OCI-LY7 (cell line): ENCODE results near the gene FRAS1. TPM values are rescaled to one million over a fixed set of nuclear protein-coding genes. Genes with fewer than 3 reads are reported as not detected.

Experiments
- BruUV-seq: library from RNA; stranded (reverse); fragments of 400-500 nt; replicated peaks from 2 replicates; lab custom pipeline; 2021; lab: Mats Ljungman, UMichigan
- CTCF ChIA-PET: fragments of 300-600 bp; sonication (Branson Sonifier 250); formaldehyde crosslinking; loops from one replicate; lab custom pipeline; 2022; ENCODE audit warnings: antibody characterized with exemption; ENCODE audit not compliant: unreplicated experiment; lab: Charles Lee
- POLR2A ChIA-PET: fragments of 300-600 bp; sonication (Branson Sonifier 250); formaldehyde crosslinking; loops from one replicate; lab custom pipeline; 2022; ENCODE audit warnings: antibody characterized with exemption; lab: Charles Lee
- DNase-seq: peaks from one replicate; pipeline ENCODE4 v3.0.0-alpha.2; 2015; ENCODE audit warnings: low spot score
- H2AFZ ChIP-seq: fragments of 200-600 bp; sonication (generic), shearing (Covaris generic); 2 replicates; pipeline ENCODE4 v1.6.1; 2014; ENCODE audit warnings: mild to moderate bottlenecking, antibody characterized with exemption, low read length, moderate library complexity
- H3K27ac ChIP-seq: fragments of 200-600 bp; sonication (generic); 2 replicates; pipeline ENCODE4 v1.5.1; 2014; ENCODE audit warnings: mixed run types, low read depth, mild to moderate bottlenecking, moderate library complexity, low read length, inconsistent platforms; ENCODE audit not compliant: poor library complexity, severe bottlenecking
- H3K36me3 ChIP-seq: fragments of 200-600 bp; sonication (generic); 2 replicates; pipeline ENCODE4 v1.6.1; 2014; ENCODE audit warnings: mild to moderate bottlenecking, antibody characterized with exemption, low read length, moderate library complexity, mixed read lengths; ENCODE audit not compliant: insufficient read depth
- H3K4me1 ChIP-seq: fragments of 200-600 bp; sonication (generic); 2 replicates; pipeline ENCODE4 v1.5.1; 2014; ENCODE audit warnings: mild to moderate bottlenecking, low read length; ENCODE audit not compliant: insufficient read depth, poor library complexity, severe bottlenecking
- H3K4me2 ChIP-seq: fragments of 200-600 bp; sonication (generic); 2 replicates; pipeline ENCODE4 v1.6.1; 2014; ENCODE audit warnings: mild to moderate bottlenecking, low read length
- H3K4me3 ChIP-seq: fragments of 200-600 bp; sonication (generic); 2 replicates; pipeline ENCODE4 v1.5.1; 2014; ENCODE audit warnings: mild to moderate bottlenecking, low read depth, low read length; ENCODE audit not compliant: poor library complexity, severe bottlenecking
- H3K79me2 ChIP-seq: fragments of 200-600 bp; sonication (generic); 2 replicates; pipeline ENCODE4 v1.6.1; 2016; ENCODE audit warnings: low read depth, mild to moderate bottlenecking, low read length, moderate library complexity, mixed read lengths; ENCODE audit not compliant: insufficient read depth
- H3K9me2 ChIP-seq: fragments of 200-600 bp; sonication (generic); 2 replicates; pipeline ENCODE4 v1.6.1; 2016; ENCODE audit warnings: mild to moderate bottlenecking, low read length, mixed read lengths; ENCODE audit not compliant: insufficient read depth
- H3K9me3 ChIP-seq: fragments of 200-600 bp; sonication (generic); 2 replicates; pipeline ENCODE4 v1.6.1; 2014; ENCODE audit warnings: mild to moderate bottlenecking, mixed run types, low read length, mixed read lengths
- H4K20me1 ChIP-seq: fragments of 200-600 bp; sonication (generic); 2 replicates; pipeline ENCODE4 v1.6.1; 2014; ENCODE audit warnings: mild to moderate bottlenecking, antibody characterized with exemption, low read length, moderate library complexity, mixed read lengths; ENCODE audit not compliant: insufficient read depth
- EZH2phosphoT487 ChIP-seq: fragments of 200-600 bp; sonication (generic); IDR thresholded peaks from 2 replicates; pipeline ENCODE4 v1.6.1; 2018; ENCODE audit warnings: low read depth, borderline replicate concordance, mild to moderate bottlenecking, mixed run types, antibody characterized with exemption, low read length, moderate library complexity, mixed read lengths
- intact Hi-C: fragments of 100-400 bp; cut with micrococcal nuclease; formaldehyde crosslinking; loops from one replicate; pipeline ENCODE4 v1.10.0; 2022; ENCODE audit not compliant: unreplicated experiment
- small RNA-seq: library from RNA; depleted of rRNA; stranded (forward); fragments of <200 nt; gene quantifications from one replicate; pipeline ENCODE3, GENCODE V24; 2014
- total RNA-seq, 2 experiments: library from RNA; depleted of rRNA in 1 of 2; stranded (reverse); fragments of >200 nt in 1 of 2; shearing (Covaris generic) in 1 of 2; gene quantifications; 2 replicates each; pipeline ENCODE4 v1.2.3, GENCODE V29; 2014 to 2022
- TF ChIP-seq, protein P1 (sequence below): fragments of 200-600 bp; sonication (generic); conservative IDR thresholded peaks from 2 replicates; pipeline ENCODE4 v1.5.1; 2014; ENCODE audit warnings: mild to moderate bottlenecking, antibody characterized with exemption, low read length, moderate library complexity, mixed read lengths

Gene FRAS1
- total RNA-seq, 2 experiments from 2014 or later: 0.19 to 0.30 TPM

- Histone ChIP-seq H3K4me3 (no peak overlapping the region), H3K9me2 (no peaks in the 10 kb centered on the region), H3K79me2 (no peaks in the 10 kb centered on the region), H3K4me2 (no peak overlapping the region), H3K27ac (no peak overlapping the region), H3K36me3 (no peaks in the 10 kb centered on the region), H3K9me3 (no peaks in the 10 kb centered on the region), H4K20me1 (no peaks in the 10 kb centered on the region), H2AFZ (no peak overlapping the region), H3K4me1 (no peaks in the 10 kb centered on the region)
- TF ChIP-seq, protein P1, sequence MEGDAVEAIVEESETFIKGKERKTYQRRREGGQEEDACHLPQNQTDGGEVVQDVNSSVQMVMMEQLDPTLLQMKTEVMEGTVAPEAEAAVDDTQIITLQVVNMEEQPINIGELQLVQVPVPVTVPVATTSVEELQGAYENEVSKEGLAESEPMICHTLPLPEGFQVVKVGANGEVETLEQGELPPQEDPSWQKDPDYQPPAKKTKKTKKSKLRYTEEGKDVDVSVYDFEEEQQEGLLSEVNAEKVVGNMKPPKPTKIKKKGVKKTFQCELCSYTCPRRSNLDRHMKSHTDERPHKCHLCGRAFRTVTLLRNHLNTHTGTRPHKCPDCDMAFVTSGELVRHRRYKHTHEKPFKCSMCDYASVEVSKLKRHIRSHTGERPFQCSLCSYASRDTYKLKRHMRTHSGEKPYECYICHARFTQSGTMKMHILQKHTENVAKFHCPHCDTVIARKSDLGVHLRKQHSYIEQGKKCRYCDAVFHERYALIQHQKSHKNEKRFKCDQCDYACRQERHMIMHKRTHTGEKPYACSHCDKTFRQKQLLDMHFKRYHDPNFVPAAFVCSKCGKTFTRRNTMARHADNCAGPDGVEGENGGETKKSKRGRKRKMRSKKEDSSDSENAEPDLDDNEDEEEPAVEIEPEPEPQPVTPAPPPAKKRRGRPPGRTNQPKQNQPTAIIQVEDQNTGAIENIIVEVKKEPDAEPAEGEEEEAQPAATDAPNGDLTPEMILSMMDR: no peak
- TF ChIP-seq EZH2phosphoT487: no peak
- DNase-seq: no peak
- ChIA-PET POLR2A (interaction anchor here (0.6 to 0.9 kb wide), 3 partner anchors 25 to 356 kb away, joined by 3 to 5 read pairs (median 3); no protein-coding TSS in a partner anchor), CTCF (no interaction called here)
- intact Hi-C loops: no loop called here
- no TSS peak for BruUV-seq
Measured at GRCh38 chr4:78591404-78591803, 534.3 kb downstream of the FRAS1 start.

DNA sequence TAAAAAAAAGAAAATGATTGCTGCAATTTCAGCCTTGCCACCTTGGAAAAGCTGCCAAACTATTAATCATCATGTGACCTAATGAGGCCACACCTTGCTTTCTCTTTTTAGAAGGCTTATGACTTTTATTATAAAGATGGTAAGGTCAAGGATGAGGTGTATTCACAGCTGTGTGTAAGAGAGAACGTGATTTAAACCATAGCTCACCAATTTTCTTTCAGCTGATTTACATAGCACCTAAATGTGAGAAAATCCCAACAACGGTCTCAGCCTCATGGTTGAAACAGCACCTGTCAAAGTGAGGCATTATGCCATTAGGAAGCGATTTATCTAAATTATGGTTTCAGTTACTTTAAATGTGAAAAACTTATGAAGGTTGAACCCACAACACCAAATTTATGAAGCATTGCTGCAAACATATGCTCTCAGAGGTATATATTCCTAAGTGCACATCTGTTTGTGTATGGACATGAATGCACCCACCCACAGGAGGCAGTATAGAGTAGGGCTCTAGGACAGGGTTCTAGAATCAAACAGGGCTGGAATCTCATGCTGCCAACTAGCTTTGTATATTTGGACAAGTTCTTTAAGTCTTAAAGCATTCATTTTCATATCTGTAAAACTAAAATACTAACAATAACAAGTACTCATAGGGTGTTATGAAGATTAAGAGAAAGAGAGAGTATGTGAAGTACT lies 535.1 kb downstream of the FRAS1 start:
- BruUV-seq: no TSS peak
- Histone ChIP-seq H3K9me3 (no peaks in the 10 kb centered on the region), H2AFZ (no peak overlapping the region), H3K4me3 (no peak overlapping the region), H3K9me2 (no peaks in the 10 kb centered on the region), H3K4me1 (no peaks in the 10 kb centered on the region), H3K4me2 (no peak overlapping the region), H3K27ac (no peak overlapping the region), H3K36me3 (no peaks in the 10 kb centered on the region), H4K20me1 (no peaks in the 10 kb centered on the region), H3K79me2 (no peaks in the 10 kb centered on the region)
- DNase-seq: peak; percentile 30
- ChIA-PET CTCF (interaction anchor here (0.9 to 1.0 kb wide), 2 partner anchors 11 to 284 kb away, joined by 3 to 4 read pairs; no protein-coding TSS in a partner anchor), POLR2A (interaction anchor here (0.6 to 2.5 kb wide), 6 partner anchors 17 to 990 kb away, joined by 3 to 13 read pairs (median 3); no protein-coding TSS in a partner anchor)
- intact Hi-C loops: no loop called here
- TF ChIP-seq EZH2phosphoT487: no peak
- TF ChIP-seq, protein P1: peak; percentile 78

Small RNA genes lying within 50 kb of the gene (small RNA-seq; reads per million reads assigned to genes)
- gene AC114801.3: not detected

Other genes starting within 250 kb of the FRAS1 start
- gene CNOT6L, start 238.0 kb upstream of the FRAS1 start, total RNA-seq (2014; rRNA removed; shearing (Covaris generic)): 17.3 and 21.4 TPM in 2 replicates
- gene CNOT6L, start 238.0 kb upstream of the FRAS1 start, total RNA-seq (2022): 112 and 122 TPM in 2 replicates
- 16.6 and 22.6 TPM in 2 replicates for gene MRPL1, start 194.5 kb upstream of the FRAS1 start, total RNA-seq (2014; rRNA removed; shearing (Covaris generic))
- 30.0 and 37.4 TPM in 2 replicates for gene MRPL1, start 194.5 kb upstream of the FRAS1 start, total RNA-seq (2022)